Stomach (tissue), 9 donors: ENCODE measurements around the gene GRB7. TPM values are rescaled to one million over a fixed set of nuclear protein-coding genes. Genes with fewer than 3 reads are reported as not detected.

Experiments
- DNase-seq, 2 donors: peaks; one replicate each; pipeline versions ENCODE4 v3.0.0 to v3.0.0-alpha.2; 2013 to 2019
- H3K27ac ChIP-seq, 5 donors: fragments of 200-600 bp in 4 of 5; sonication (generic) in 4 of 5; one replicate each; pipeline ENCODE4 v1.5.1; 2013 to 2019; ENCODE audit warnings: mild to moderate bottlenecking in 1 of 5, moderate library complexity in 1 of 5
- H3K27me3 ChIP-seq, 3 donors: fragments of 200-600 bp; sonication (generic); one replicate each; pipeline ENCODE4 v1.5.1; 2017 to 2019; ENCODE audit warnings: mixed run types in 1 of 3
- H3K36me3 ChIP-seq, 4 donors: fragments of 200-600 bp; sonication (generic); 1 replicate in 3 of 4; 2 replicates in 1 of 4; pipeline ENCODE4 v1.5.1; 2016 to 2019
- H3K4me1 ChIP-seq, 4 donors: fragments of 200-600 bp; sonication (generic); one replicate each; pipeline ENCODE4 v1.5.1; 2016 to 2019
- H3K4me3 ChIP-seq, 4 donors: fragments of 200-600 bp; sonication (generic) in 3 of 4; one replicate each; pipeline ENCODE4 v1.5.1; 2016 to 2019; ENCODE audit warnings: mild to moderate bottlenecking in 1 of 4
- H3K9me3 ChIP-seq, 4 donors: fragments of 200-600 bp; sonication (generic); one replicate each; pipeline ENCODE4 v1.5.1; 2016 to 2019
- EP300 ChIP-seq: sonication (generic); formaldehyde crosslinking; IDR thresholded peaks from one replicate; pipeline ENCODE4 v1.6.1; 2017; ENCODE audit warnings: antibody characterized with exemption
- POLR2A ChIP-seq, 4 donors: fragments of 450-650 bp; IDR thresholded peaks; one replicate each; pipeline ENCODE4 v1.6.1; 2016; ENCODE audit warnings: antibody characterized with exemption in 4 of 4, control low read depth in 2 of 4, mild to moderate bottlenecking in 1 of 4, moderate library complexity in 1 of 4
- POLR2AphosphoS5 ChIP-seq, 3 donors: sonication (generic); formaldehyde crosslinking; IDR thresholded peaks; one replicate each; pipeline ENCODE4 v1.6.1; 2016; ENCODE audit warnings: antibody characterized with exemption in 3 of 3
- WGBS, 5 donors: extraction: QIAGEN DNeasy Blood & Tissue Kit in 3 of 5; methylation state at CpG; one replicate each; pipeline versions ENCODE4 v1.1.5 to v1.1.7; 2013 to 2018; 5-methylcytosine and 5-hydroxymethylcytosine counted together
- intact Hi-C: fragments of 100-400 bp; cut with DNase I; formaldehyde crosslinking; loops from one replicate; pipeline ENCODE4 v1.15.1; 2023; ENCODE audit warnings: low total_unique reads
- polyA plus RNA-seq, 3 donors: library from polyadenylated mRNA; stranded (reverse); fragments of 200-250 nt; gene quantifications; one replicate each; pipeline ENCODE4 v1.2.3, GENCODE V29; 2013
- total RNA-seq, 5 donors: library from RNA; depleted of rRNA; stranded (reverse); fragments of >200 nt; gene quantifications; one replicate each; pipeline versions ENCODE4 v1.1.0 to v1.2.3, GENCODE V29; 2014 to 2016
- TF ChIP-seq, protein P1 (sequence below), 7 experiments: fragments of 450-650 bp in 4 of 7; fragments of 200-600 bp in 3 of 7; sonication (generic) in 3 of 7; IDR thresholded peaks; one replicate each; pipeline ENCODE4 v1.5.1; 2016 to 2019; ENCODE audit warnings: antibody characterized with exemption in 7 of 7, control low read depth in 2 of 7, mild to moderate bottlenecking in 1 of 7
- donor health status: healthy with polysubstance abuse.
- donor health status: Bipolar disorder and iron deficiency.
- donor health status: healthy.

The GRB7 gene
- total and polyA plus RNA-seq, 8 donors = 2.3 to 43.9 (median 23.0) TPM

DNA sequence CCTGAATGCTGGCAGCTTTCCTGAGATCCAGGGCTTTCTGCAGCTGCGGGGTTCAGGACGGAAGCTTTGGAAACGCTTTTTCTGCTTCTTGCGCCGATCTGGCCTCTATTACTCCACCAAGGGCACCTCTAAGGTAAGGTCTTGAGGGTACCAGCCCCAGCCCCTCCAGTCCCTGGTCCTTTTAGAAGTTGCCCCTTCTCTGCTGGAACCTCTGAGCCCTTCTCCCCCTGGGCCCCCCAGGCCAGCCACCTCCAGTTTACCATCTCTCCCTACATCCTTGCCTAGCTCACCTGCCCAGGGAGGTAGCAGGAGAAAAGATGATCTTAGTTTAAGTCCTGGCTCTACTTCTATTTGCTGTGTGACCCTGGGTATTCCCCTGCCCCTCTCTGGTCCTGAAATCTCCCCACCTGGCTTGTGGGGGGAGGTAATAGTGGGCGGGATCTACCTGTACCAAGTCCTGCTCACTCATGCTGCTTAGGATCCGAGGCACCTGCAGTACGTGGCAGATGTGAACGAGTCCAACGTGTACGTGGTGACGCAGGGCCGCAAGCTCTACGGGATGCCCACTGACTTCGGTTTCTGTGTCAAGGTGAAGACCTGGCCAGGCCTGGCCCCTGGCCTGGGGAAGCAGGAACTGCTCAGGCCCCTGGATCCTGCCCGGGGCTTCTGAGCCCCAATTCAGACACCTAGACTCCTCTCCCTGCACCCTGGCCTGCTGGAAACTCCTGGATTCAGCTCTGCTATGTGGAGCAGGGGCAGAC lies 6.5 kb downstream of the GRB7 start:
- H3K4me1 ChIP-seq = peaks cover 16 to 36% (median 23%) of the 10 kb centered on the region in 4 donors
- no peak overlapping the region for H3K4me3 ChIP-seq
- intact Hi-C loops = no loop called here
- 84 to 94% (median 89%) methylated on average over 15 to 16 of the region's 16 CpGs for WGBS, 5 donors
- DNase-seq = no peak
- peaks cover 0 to 52% (median 23%) of the 10 kb centered on the region in 3 donors for H3K27me3 ChIP-seq
- H3K36me3 ChIP-seq = peaks cover 17 to 55% (median 53%) of the 10 kb centered on the region in 4 donors
- TF ChIP-seq POLR2AphosphoS5 (IDR thresholded peaks at IDR 0.05) = no peak
- TF ChIP-seq, protein P1, sequence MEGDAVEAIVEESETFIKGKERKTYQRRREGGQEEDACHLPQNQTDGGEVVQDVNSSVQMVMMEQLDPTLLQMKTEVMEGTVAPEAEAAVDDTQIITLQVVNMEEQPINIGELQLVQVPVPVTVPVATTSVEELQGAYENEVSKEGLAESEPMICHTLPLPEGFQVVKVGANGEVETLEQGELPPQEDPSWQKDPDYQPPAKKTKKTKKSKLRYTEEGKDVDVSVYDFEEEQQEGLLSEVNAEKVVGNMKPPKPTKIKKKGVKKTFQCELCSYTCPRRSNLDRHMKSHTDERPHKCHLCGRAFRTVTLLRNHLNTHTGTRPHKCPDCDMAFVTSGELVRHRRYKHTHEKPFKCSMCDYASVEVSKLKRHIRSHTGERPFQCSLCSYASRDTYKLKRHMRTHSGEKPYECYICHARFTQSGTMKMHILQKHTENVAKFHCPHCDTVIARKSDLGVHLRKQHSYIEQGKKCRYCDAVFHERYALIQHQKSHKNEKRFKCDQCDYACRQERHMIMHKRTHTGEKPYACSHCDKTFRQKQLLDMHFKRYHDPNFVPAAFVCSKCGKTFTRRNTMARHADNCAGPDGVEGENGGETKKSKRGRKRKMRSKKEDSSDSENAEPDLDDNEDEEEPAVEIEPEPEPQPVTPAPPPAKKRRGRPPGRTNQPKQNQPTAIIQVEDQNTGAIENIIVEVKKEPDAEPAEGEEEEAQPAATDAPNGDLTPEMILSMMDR (IDR thresholded peaks at IDR 0.05) = no peak
- no peak for TF ChIP-seq POLR2A (IDR thresholded peaks at IDR 0.05)
- TF ChIP-seq EP300 = no peak
- H3K9me3 ChIP-seq = no peaks in the 10 kb centered on the region
- H3K27ac ChIP-seq = no peak overlapping the region

DNA sequence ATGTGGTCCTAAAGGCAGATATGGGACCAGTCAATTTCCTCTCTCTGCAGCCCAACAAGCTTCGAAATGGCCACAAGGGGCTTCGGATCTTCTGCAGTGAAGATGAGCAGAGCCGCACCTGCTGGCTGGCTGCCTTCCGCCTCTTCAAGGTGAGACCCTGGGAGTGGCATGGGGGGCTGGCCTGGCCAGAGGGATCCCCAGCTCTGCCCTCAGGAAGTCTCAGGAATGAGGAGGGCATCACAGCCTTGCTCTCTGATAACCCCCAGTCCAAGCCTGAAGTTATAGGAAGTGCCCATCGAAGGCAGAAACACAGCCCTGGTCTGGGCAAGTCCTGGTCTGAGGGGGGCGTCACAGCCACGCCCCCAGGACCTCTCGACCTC lies 7.1 kb downstream of the GRB7 start:
- TF ChIP-seq EP300 = no peak
- TF ChIP-seq POLR2A (IDR thresholded peaks at IDR 0.05) = no peak
- TF ChIP-seq, protein P1 (IDR thresholded peaks at IDR 0.05) = no peak
- no peak for TF ChIP-seq POLR2AphosphoS5 (IDR thresholded peaks at IDR 0.05)
- Histone ChIP-seq H3K27me3 (peaks cover 0 to 46% (median 17%) of the 10 kb centered on the region in 3 donors), H3K36me3 (peaks cover 17 to 55% (median 53%) of the 10 kb centered on the region in 4 donors), H3K9me3 (no peaks in the 10 kb centered on the region), H3K27ac (no peak overlapping the region), H3K4me3 (no peak overlapping the region), H3K4me1 (peaks cover 13 to 31% (median 18%) of the 10 kb centered on the region in 4 donors)
- DNase-seq = no peak
- intact Hi-C loops = no loop called here
- WGBS, 5 donors = 81 to 92% (median 83%) methylated on average over 5 to 8 of the region's 8 CpGs

DNA sequence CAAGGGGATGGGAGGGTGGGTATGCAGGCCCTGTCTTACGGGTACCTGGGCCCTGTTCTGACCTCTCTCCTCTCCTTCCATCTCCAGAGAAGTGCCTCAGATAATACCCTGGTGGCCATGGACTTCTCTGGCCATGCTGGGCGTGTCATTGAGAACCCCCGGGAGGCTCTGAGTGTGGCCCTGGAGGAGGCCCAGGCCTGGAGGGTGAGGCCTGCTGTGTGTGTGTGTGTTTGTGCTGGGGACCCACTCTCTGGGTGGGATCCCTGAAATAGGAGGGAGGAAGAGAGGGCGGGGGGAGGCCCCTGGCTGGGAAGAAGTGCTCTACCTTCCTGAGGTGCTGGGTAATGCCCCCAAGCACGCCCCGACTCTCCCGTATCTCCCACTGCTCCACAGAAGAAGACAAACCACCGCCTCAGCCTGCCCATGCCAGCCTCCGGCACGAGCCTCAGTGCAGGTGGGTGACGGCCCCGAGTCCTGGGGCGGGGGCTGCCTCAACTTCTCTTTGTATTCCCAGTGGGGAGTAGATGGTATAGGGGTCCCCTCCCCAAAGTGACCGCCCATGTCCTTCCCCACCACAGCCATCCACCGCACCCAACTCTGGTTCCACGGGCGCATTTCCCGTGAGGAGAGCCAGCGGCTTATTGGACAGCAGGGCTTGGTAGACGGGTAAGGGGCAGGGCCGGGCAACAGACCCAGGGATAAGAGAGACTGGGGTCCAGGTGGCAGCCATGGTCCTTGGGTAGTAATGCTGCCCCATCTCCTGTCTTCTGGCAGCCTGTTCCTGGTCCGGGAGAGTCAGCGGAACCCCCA lies 7.8 kb downstream of the GRB7 start:
- 90 to 93% (median 92%) methylated on average over 22 to 23 of the region's 23 CpGs for WGBS, 5 donors
- no peak for DNase-seq

DNA sequence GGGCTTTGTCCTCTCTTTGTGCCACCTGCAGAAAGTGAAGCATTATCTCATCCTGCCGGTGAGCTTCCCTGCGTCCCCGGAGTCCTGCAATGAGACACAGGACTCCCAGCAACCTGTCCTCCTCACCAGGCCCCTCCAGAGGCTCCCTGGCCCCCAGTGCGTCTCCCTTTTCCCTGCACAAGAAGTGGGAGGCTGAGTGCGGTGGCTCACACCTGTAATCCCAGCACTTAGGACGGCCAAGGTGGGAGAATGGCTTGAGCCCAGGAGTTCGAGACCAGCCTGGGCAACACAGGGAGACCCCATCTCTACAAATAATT lies 8.4 kb downstream of the GRB7 start:
- no peak for TF ChIP-seq POLR2A (IDR thresholded peaks at IDR 0.05)
- intact Hi-C loops = no loop called here
- Histone ChIP-seq H3K4me1 (peaks cover under 1 to 18% (median 13%) of the 10 kb centered on the region in 4 donors), H3K27me3 (peaks cover 0 to 33% (median 6%) of the 10 kb centered on the region in 3 donors), H3K4me3 (no peak overlapping the region), H3K36me3 (peaks cover 17 to 55% (median 53%) of the 10 kb centered on the region in 4 donors), H3K9me3 (no peaks in the 10 kb centered on the region), H3K27ac (no peak overlapping the region)
- WGBS, 5 donors = 92 to 98% (median 95%) methylated on average over 7 of the region's 7 CpGs
- no peak for DNase-seq

More for the DNA sequence above, 7.8 kb downstream of the GRB7 start:
- TF ChIP-seq EP300 = no peak
- no peak for TF ChIP-seq POLR2A (IDR thresholded peaks at IDR 0.05)
- TF ChIP-seq, protein P1 (IDR thresholded peaks at IDR 0.05) = no peak
- intact Hi-C loops = no loop called here
- Histone ChIP-seq H3K4me3 (no peak overlapping the region), H3K36me3 (peaks cover 17 to 55% (median 53%) of the 10 kb centered on the region in 4 donors), H3K4me1 (peaks cover 6 to 23% (median 18%) of the 10 kb centered on the region in 4 donors), H3K27me3 (peaks cover 0 to 39% (median 10%) of the 10 kb centered on the region in 3 donors), H3K9me3 (no peaks in the 10 kb centered on the region), H3K27ac (no peak overlapping the region)
